SJSA1 (cell line): Measurements from ENCODE around the gene BRD3OS. TPM values are rescaled to one million over a fixed set of nuclear protein-coding genes. Genes with fewer than 3 reads are reported as not detected.
A peak's percentile ranks its signal among the peaks of the same experiment; 100 is the strongest.

Experiments used
- DNase-seq, 2 experiments: peaks; one replicate each; pipeline ENCODE4 v3.0.0-alpha.2; 2015 to 2020; ENCODE audit warnings: low spot score in 2 of 2, low read depth in 1 of 2
- H3K27ac ChIP-seq: fragments of 250-450 bp; sonication (Bioruptor Pico); 2 replicates; pipeline ENCODE4 v1.5.1; 2020; ENCODE audit warnings: mild to moderate bottlenecking, moderate library complexity
- H3K27me3 ChIP-seq: fragments of 250-450 bp; sonication (Bioruptor Pico); replicated peaks from 2 replicates; pipeline ENCODE4 v1.5.1; 2020; ENCODE audit warnings: mild to moderate bottlenecking, moderate library complexity
- H3K36me3 ChIP-seq: fragments of 250-450 bp; sonication (Bioruptor Pico); 2 replicates; pipeline ENCODE4 v1.5.1; 2020; ENCODE audit warnings: mild to moderate bottlenecking
- H3K4me1 ChIP-seq: fragments of 250-450 bp; sonication (Bioruptor Pico); replicated peaks from 2 replicates; pipeline ENCODE4 v1.6.1; 2021; ENCODE audit warnings: mild to moderate bottlenecking
- H3K4me3 ChIP-seq: fragments of 250-450 bp; sonication (Bioruptor Pico); 2 replicates; pipeline ENCODE4 v1.5.1; 2020; ENCODE audit warnings: mild to moderate bottlenecking
- H3K9me3 ChIP-seq: fragments of 250-450 bp; sonication (Bioruptor Pico); replicated peaks from 2 replicates; pipeline ENCODE4 v1.5.1; 2020; ENCODE audit warnings: mild to moderate bottlenecking
- total RNA-seq: library from RNA; depleted of rRNA; stranded (reverse); fragments of >200 nt; shearing (Covaris generic); gene quantifications from 2 replicates; pipeline ENCODE4 v1.2.3, GENCODE V29; 2014

BRD3OS gene
- total RNA-seq, 1 experiment from 2014 or later = 4.0 TPM

- no peaks in the 10 kb centered on the region for H3K9me3 ChIP-seq
- no peaks in the 10 kb centered on the region; the same call in 1 of the 2 replicates for H3K27me3 ChIP-seq
- no peaks in the 10 kb centered on the region for H3K4me1 ChIP-seq
- DNase-seq = no peak
- no peak overlapping the region for H3K27ac ChIP-seq
- H3K36me3 ChIP-seq = no peaks in the 10 kb centered on the region
- no peak overlapping the region for H3K4me3 ChIP-seq
These were observed 20.4 kb upstream of the BRD3OS start for GRCh38 chr9:134004881-134005280.

GRCh38 chr9:134005381-134005780 is 19.9 kb upstream of the BRD3OS start:
- DNase-seq = no peak
- H3K36me3 ChIP-seq = no peaks in the 10 kb centered on the region

GRCh38 chr9:134007150-134007549 is 18.1 kb upstream of the BRD3OS start:
- Histone ChIP-seq H3K9me3 (peaks cover 6% of the 10 kb centered on the region; the same call in 1 of the 2 replicates), H3K4me3 (no peak overlapping the region), H3K27ac (no peak overlapping the region), H3K36me3 (no peaks in the 10 kb centered on the region), H3K4me1 (no peaks in the 10 kb centered on the region), H3K27me3 (peaks cover 10% of the 10 kb centered on the region)
- DNase-seq = no peak

More at GRCh38 chr9:134005381-134005780, 19.9 kb upstream of the BRD3OS start:
- Histone ChIP-seq H3K27ac (no peak overlapping the region), H3K27me3 (no peaks in the 10 kb centered on the region; the same call in 1 of the 2 replicates), H3K4me3 (no peak overlapping the region), H3K9me3 (no peaks in the 10 kb centered on the region), H3K4me1 (no peaks in the 10 kb centered on the region)

- DNase-seq = no peak
- Histone ChIP-seq H3K36me3 (no peaks in the 10 kb centered on the region), H3K4me1 (no peaks in the 10 kb centered on the region), H3K4me3 (no peak overlapping the region), H3K27ac (no peak overlapping the region), H3K27me3 (peaks cover 10% of the 10 kb centered on the region), H3K9me3 (peaks cover 6% of the 10 kb centered on the region; the same call in 1 of the 2 replicates)
These were observed 17.7 kb upstream of the BRD3OS start for GRCh38 chr9:134007571-134007970.

GRCh38 chr9:134010310-134011173 is 14.7 kb upstream of the BRD3OS start:
- no peak overlapping the region for H3K4me3 ChIP-seq
- peaks cover 6% of the 10 kb centered on the region; the same call in 1 of the 2 replicates for H3K9me3 ChIP-seq
- no peak for DNase-seq
- no peaks in the 10 kb centered on the region for H3K4me1 ChIP-seq
- no peak overlapping the region for H3K27ac ChIP-seq
- peaks cover 20% of the 10 kb centered on the region for H3K27me3 ChIP-seq
- no peaks in the 10 kb centered on the region for H3K36me3 ChIP-seq

GRCh38 chr9:134011401-134011800 is 13.9 kb upstream of the BRD3OS start:
- Histone ChIP-seq H3K4me3 (no peak overlapping the region), H3K27ac (no peak overlapping the region), H3K27me3 (peaks cover 22% of the 10 kb centered on the region), H3K9me3 (peaks cover 6% of the 10 kb centered on the region; the same call in 1 of the 2 replicates), H3K36me3 (no peaks in the 10 kb centered on the region), H3K4me1 (no peaks in the 10 kb centered on the region)
- no peak for DNase-seq

- peaks cover 22% of the 10 kb centered on the region for H3K27me3 ChIP-seq
- no peaks in the 10 kb centered on the region for H3K36me3 ChIP-seq
- no peak overlapping the region for H3K4me3 ChIP-seq
- no peak for DNase-seq
- no peaks in the 10 kb centered on the region for H3K4me1 ChIP-seq
- peaks cover 6% of the 10 kb centered on the region; the same call in 1 of the 2 replicates for H3K9me3 ChIP-seq
- no peak overlapping the region for H3K27ac ChIP-seq
These were observed 10.3 kb upstream of the BRD3OS start for GRCh38 chr9:134014946-134015345.

- Histone ChIP-seq H3K27ac (no peak overlapping the region), H3K36me3 (no peaks in the 10 kb centered on the region), H3K27me3 (no peaks in the 10 kb centered on the region), H3K9me3 (no peaks in the 10 kb centered on the region), H3K4me3 (peak overlapping the region; percentile 16; the same call in 1 of the 2 replicates), H3K4me1 (peaks cover 6% of the 10 kb centered on the region)
- DNase-seq = no peak
These were observed 978 bp upstream of the BRD3OS start for GRCh38 chr9:134024214-134024792.

- H3K27ac ChIP-seq = no peak overlapping the region
- peaks cover 6% of the 10 kb centered on the region for H3K4me1 ChIP-seq
- H3K4me3 ChIP-seq = peak overlapping the region; percentile 53
- DNase-seq = peak in 1 of 2 experiments; percentile 38
- H3K27me3 ChIP-seq = no peaks in the 10 kb centered on the region
- H3K9me3 ChIP-seq = no peaks in the 10 kb centered on the region
- no peaks in the 10 kb centered on the region for H3K36me3 ChIP-seq
These were observed 593 bp downstream of the BRD3OS start for GRCh38 chr9:134025606-134026541.

GRCh38 chr9:134026581-134026980 is 1.3 kb downstream of the BRD3OS start:
- Histone ChIP-seq H3K9me3 (no peaks in the 10 kb centered on the region), H3K4me1 (peaks cover 6% of the 10 kb centered on the region), H3K36me3 (peaks cover 1% of the 10 kb centered on the region; the same call in 1 of the 2 replicates), H3K27ac (no peak overlapping the region), H3K4me3 (no peak overlapping the region), H3K27me3 (no peaks in the 10 kb centered on the region)
- DNase-seq = no peak

- H3K4me1 ChIP-seq = peaks cover 6% of the 10 kb centered on the region
- H3K27ac ChIP-seq = no peak overlapping the region
- no peak for DNase-seq
- peaks cover 4% of the 10 kb centered on the region; the same call in 1 of the 2 replicates for H3K36me3 ChIP-seq
- no peak overlapping the region for H3K4me3 ChIP-seq
- H3K9me3 ChIP-seq = no peaks in the 10 kb centered on the region
- H3K27me3 ChIP-seq = no peaks in the 10 kb centered on the region
These were observed 1.7 kb downstream of the BRD3OS start for GRCh38 chr9:134026981-134027380.

GRCh38 chr9:134027561-134027960 is 2.3 kb downstream of the BRD3OS start:
- no peak for DNase-seq

GRCh38 chr9:134028076-134028475 is 2.8 kb downstream of the BRD3OS start:
- Histone ChIP-seq H3K27ac (no peak overlapping the region), H3K9me3 (no peaks in the 10 kb centered on the region), H3K27me3 (no peaks in the 10 kb centered on the region), H3K4me1 (peaks cover 6% of the 10 kb centered on the region), H3K4me3 (no peak overlapping the region), H3K36me3 (peaks cover 8% of the 10 kb centered on the region)
- DNase-seq = no peak

More at GRCh38 chr9:134027561-134027960, 2.3 kb downstream of the BRD3OS start:
- no peaks in the 10 kb centered on the region for H3K27me3 ChIP-seq
- H3K36me3 ChIP-seq = peaks cover 4% of the 10 kb centered on the region; the same call in 1 of the 2 replicates
- H3K4me1 ChIP-seq = peaks cover 6% of the 10 kb centered on the region
- no peak overlapping the region for H3K4me3 ChIP-seq
- H3K9me3 ChIP-seq = no peaks in the 10 kb centered on the region
- H3K27ac ChIP-seq = no peak overlapping the region
